DMS114 treated with DMSO at 0.1 percent for 48 hours (cell line): ENCODE measurements around the gene AKR1C2.
"Not testable (repeated sequence)": the region's sequence is repeated elsewhere in the genome, so short reads cannot be mapped to it uniquely, and the experiment has no call there.

Source experiments
- DNase-seq: peaks from one replicate; lab custom pipeline; 2025; ENCODE audit not compliant: unreplicated experiment; lab: John Stamatoyannopoulos, UW

Gene AKR1C2

DNA sequence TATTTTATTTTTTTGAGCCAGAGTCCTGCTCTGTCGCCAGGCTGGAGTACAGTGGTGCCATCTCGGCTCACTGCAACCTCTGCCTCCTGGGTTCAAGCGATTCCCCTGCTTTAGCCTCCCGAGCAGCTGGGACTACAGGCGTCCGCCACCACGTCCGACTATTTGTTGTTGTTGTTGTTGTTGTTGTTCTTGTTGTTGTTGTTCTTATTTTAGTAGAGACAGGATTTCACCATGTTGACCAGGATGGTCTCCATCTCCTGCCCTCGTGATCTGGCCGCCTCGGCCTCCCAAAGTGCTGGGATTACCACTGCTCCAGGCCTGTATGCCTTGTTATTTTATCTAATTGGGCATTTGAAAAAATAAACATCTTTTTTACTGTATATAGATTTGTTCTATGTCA, 42.1 kb downstream of the AKR1C2 start:
- not testable (repeated sequence) for DNase-seq

- not testable (repeated sequence) for DNase-seq
Observed at GRCh38 chr10:4956955-4957645, 46.6 kb downstream of the AKR1C2 start.

GRCh38 chr10:4956088-4956487, 47.6 kb downstream of the AKR1C2 start:
- not testable (repeated sequence) for DNase-seq

DNA sequence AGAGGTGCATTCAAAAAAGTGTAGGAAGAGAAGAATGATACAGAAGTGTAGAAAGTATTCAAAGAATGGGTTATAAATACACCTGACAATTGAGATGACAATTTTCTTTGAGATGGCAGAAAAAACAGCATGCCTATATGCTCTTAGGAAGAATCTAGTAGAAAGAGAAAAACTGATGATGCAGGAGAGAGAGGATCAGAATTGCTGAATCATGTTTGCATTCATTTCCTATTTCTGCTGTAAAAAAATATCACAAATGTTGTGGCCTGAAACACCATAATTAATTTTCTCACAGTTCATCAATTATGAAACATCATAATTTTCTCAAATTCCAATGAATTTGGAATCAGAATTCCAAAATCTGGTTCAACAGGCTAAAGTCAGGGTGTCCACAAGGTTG, 50.3 kb downstream of the AKR1C2 start:
- DNase-seq, result no peak

- DNase-seq, result not testable (repeated sequence)
Observed at GRCh38 chr10:4951512-4952162, 52.0 kb downstream of the AKR1C2 start.

DNA sequence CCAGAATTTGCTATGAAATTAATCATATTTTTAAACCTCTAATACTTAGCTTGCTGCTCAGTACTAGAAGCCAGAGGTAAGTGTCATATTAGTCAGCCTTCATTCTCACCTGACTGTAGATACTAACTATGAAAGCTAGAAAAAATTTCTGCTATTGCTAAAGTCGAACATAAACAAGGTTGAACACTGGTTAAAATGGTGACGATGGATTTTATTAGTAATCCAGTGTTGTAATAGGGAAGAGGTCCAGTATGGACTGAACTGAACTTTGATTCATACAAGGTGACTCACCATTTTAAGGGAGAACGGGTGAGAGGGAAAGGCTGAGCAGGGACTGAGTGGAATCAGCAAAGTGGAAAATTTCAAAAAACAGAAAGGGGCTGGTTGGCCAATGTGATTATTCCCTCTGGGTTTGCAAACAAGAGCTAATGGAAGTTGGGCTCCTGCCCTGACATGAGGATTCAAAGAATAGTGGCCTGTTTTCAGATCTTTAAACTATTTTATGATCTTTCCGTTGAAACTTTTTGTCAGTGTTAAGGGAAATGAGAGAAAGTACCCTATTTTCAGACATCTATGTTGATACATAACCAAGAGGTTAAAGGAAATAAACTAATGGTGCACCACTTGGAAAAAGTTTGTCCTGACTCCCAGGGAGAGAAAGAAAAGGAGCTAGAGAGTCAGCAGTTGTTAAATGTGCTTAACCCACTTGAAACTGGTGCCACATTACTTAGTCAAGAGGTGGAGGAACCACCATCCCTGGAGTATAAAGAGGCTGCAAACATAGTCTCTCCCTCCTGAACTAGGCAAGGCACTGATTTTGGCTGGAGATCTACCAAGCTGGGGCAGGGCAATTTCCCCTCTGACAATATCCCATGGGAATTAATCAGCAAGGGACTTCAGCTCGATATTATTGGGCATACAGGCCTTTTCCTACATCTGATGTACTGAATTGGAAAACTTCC, 55.7 kb downstream of the AKR1C2 start:
- no peak for DNase-seq

- no peak for DNase-seq
Observed at GRCh38 chr10:4947039-4947634, 56.5 kb downstream of the AKR1C2 start.

DNA sequence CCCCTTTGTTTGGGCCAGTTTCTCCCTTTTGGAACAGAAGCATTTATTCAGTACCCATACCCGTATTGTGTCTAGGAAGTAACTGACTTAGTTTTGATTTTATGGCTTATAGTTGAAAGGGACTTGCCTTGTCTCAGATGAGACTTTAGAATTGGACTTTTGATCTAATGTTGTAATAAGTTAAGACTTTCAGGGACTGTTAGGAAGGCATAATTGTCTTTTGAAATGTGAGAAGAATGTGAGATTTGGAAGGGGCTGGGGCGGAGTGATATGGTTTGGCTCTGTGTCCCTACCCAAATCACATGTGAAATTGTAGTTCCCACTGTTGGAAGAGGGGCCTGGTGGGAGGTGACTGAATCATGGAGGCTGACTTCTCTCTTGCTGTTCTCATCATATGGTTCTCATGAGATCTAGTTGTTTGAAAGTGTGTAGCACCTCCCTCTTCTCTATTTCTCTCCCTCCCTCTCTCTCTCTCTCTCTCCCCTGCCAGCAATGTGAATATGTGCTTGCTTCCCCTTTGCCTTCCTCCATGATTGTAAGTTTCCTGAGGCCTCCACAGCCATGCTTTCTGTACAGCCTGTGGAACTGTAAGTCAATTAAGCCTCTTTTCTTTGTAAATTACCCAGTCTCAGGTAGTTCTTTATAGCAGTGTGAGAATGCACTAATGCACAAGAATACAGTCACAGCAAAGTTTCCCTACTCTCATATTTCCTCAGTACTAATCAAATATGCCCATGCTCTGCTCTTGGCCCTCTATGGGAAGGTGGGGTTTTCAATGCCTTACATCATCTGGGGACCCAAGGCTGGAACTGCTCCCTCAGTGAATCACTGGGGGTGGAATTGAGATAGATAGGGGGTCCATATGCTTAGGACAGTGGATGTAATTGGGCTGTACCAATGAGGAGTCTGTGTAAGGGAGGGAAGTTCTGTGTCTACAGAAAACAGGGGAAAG, 57.6 kb downstream of the AKR1C2 start:
- no peak for DNase-seq

DNA sequence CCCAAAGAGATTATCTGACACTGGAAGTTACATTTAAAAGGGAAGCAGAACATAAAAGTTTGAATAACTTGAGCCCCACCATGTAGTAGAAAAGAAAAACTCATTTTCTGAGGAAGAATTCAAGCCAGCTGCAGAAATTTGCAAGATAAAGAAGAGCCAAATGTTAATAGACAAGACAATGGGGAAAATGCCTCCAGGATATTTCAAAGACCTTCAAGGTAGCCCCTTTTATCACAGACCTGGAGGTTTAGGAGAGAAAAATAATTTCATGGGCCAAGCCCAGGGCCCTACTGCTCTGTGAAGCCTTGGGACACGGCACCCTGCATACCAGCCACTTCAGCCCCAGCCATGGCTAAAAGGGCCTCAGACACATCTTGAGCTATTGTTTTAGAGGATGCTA, 58.8 kb downstream of the AKR1C2 start:
- DNase-seq, result no peak

GRCh38 chr10:4943821-4944220, 59.8 kb downstream of the AKR1C2 start:
- no peak for DNase-seq

- not testable (repeated sequence) for DNase-seq
Observed at GRCh38 chr10:4943416-4943815, 60.2 kb downstream of the AKR1C2 start.

GRCh38 chr10:4942931-4943330, 60.7 kb downstream of the AKR1C2 start:
- DNase-seq, result not testable (repeated sequence)

DNA sequence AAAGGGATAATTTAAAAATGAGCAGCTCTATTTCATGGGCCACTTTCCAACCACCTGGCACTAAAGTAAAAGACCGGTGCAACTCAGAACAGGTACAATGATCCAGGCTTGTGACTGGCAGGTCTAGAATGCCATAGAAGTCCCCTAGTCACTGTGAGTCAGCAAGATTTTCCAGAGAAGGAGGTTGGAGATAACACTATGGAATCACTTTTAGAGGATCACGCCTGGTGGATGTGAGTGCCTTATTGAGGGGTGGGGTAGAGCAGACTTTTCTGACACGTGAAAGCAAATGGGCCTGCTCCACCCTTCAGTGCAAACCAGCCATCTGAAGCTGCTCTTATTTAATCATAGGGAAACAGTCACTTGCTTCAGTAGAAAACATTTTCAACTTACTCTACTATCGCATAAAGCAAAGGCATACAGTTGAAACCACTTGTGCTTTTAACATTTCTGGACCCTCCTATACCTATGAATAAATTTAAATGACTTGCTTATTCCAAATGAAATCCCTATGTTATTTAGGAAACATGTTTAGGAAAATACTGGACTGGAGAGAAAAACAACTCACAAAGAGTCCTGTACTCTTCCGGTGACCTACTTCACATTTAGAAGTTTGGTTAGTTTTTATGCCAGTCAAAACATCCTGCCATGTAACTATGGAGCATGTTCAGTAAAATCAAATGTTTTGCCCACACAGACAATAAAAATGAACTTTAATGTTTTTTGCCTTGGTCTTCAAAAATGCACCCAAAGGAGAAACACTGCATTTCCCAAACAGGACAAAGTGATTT, 61.9 kb downstream of the AKR1C2 start:
- DNase-seq, result no peak

DNA sequence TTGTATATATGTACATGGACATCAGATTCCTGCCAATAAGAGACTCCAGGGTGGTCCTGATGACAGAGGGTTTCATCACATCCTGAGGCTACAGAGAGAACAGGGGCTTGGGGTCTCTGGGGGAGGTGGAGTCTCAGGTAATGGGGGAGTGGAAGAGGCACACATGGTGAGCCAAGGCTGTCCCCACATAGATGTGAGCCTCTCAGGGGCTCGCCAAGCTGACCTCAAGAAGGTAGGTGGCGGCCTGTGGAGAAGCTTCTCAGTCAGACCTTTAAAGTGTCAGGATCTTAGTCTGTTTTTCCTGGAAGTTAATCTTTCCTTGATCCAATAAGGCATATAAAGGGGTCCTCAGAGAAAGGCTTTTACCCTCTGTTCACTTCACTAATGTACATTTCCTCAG, 62.7 kb downstream of the AKR1C2 start:
- not testable (repeated sequence) for DNase-seq

DNA sequence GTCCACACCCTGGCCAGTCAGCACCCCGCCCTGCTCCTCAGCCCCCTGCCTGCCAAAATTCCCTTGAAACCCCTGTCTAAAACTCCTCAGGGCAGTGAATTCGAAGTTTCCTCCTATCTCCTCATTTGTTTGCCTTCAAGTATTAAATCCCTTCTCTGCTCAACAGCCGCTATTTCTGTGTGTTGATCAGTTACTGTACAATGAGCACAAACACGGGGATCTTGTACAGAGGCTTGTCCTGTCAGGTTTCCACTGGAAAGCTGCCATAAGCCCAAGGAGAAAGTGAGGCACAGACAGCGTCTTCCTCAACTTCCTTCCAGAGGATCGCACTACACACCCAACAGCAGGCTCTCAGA, 63.6 kb downstream of the AKR1C2 start:
- not testable (repeated sequence) for DNase-seq

- no peak for DNase-seq
Observed at GRCh38 chr10:4939224-4940072, 64.2 kb downstream of the AKR1C2 start.
